GM23338 (cell line): ENCODE data around the gene CASTOR2. TPM values are rescaled to one million over a fixed set of nuclear protein-coding genes. Genes with fewer than 3 reads are reported as not detected.

Source experiments
- ATAC-seq: fragments of 200-7000 bp; cut with Tn5 transposase; 3 replicates; pipeline ENCODE4 v1.9.1; 2020
- DNase-seq: peaks from one replicate; pipeline ENCODE4 v3.0.0-alpha.2; 2015; ENCODE audit warnings: low spot score
- H2AFZ ChIP-seq: fragments of 200-600 bp; sonication (generic); 2 replicates; pipeline ENCODE4 v1.8.0; 2016; ENCODE audit warnings: antibody characterized with exemption, mild to moderate bottlenecking, moderate library complexity
- H3F3A ChIP-seq: fragments of 200-600 bp; sonication (generic); replicated peaks from 2 replicates; pipeline ENCODE4 v1.8.0; 2017; ENCODE audit warnings: antibody characterized with exemption, mixed run types, low read depth
- H3K27ac ChIP-seq: fragments of 200-600 bp; sonication (generic); 2 replicates; pipeline ENCODE4 v1.6.1; 2016; ENCODE audit warnings: low read depth
- H3K27me3 ChIP-seq: fragments of 200-600 bp; sonication (generic); 2 replicates; pipeline ENCODE4 v1.8.0; 2016; ENCODE audit warnings: mild to moderate bottlenecking, mixed run types, moderate library complexity; ENCODE audit not compliant: insufficient read depth
- H3K36me3 ChIP-seq: fragments of 200-600 bp; sonication (generic); 2 replicates; pipeline ENCODE4 v1.8.0; 2016; ENCODE audit warnings: mild to moderate bottlenecking; ENCODE audit not compliant: insufficient read depth
- H3K4me1 ChIP-seq: fragments of 200-600 bp; sonication (generic); 2 replicates; pipeline ENCODE4 v1.8.0; 2016; ENCODE audit warnings: mild to moderate bottlenecking, moderate library complexity; ENCODE audit not compliant: insufficient read depth
- H3K4me2 ChIP-seq: fragments of 200-600 bp; sonication (generic); 2 replicates; pipeline ENCODE4 v1.7.1; 2017; ENCODE audit warnings: mixed run types
- H3K4me3 ChIP-seq: fragments of 200-600 bp; sonication (generic); 2 replicates; pipeline ENCODE4 v1.6.1; 2016; ENCODE audit warnings: mixed run types
- H3K79me2 ChIP-seq: fragments of 200-600 bp; sonication (generic); replicated peaks from 2 replicates; pipeline ENCODE4 v1.8.0; 2017; ENCODE audit warnings: mild to moderate bottlenecking; ENCODE audit not compliant: insufficient read depth
- H3K9me2 ChIP-seq: fragments of 200-600 bp; sonication (generic); 2 replicates; pipeline ENCODE4 v1.8.0; 2017; ENCODE audit not compliant: insufficient read depth
- H4K20me1 ChIP-seq: fragments of 200-600 bp; sonication (generic); replicated peaks from 2 replicates; pipeline ENCODE4 v1.8.0; 2017; ENCODE audit warnings: mild to moderate bottlenecking; ENCODE audit not compliant: insufficient read depth
- H3K27ac Mint-ChIP-seq: 2 replicates; pipeline ENCODE4 v1.8.0; 2020; ENCODE audit warnings: inconsistent platforms, mild to moderate bottlenecking, moderate library complexity, mixed read lengths
- H3K27me3 Mint-ChIP-seq: 3 replicates; pipeline ENCODE4 v1.8.0; 2022; ENCODE audit warnings: low read depth, mild to moderate bottlenecking, moderate library complexity, mixed read lengths, inconsistent platforms; ENCODE audit not compliant: insufficient read depth, poor library complexity
- H3K36me3 Mint-ChIP-seq: 3 replicates; pipeline ENCODE4 v1.8.0; 2021; ENCODE audit warnings: low read depth, mild to moderate bottlenecking, inconsistent platforms, moderate library complexity, mixed read lengths
- H3K4me1 Mint-ChIP-seq: 3 replicates; pipeline ENCODE4 v1.8.0; 2020; ENCODE audit warnings: mild to moderate bottlenecking, inconsistent platforms, mixed read lengths
- H3K4me3 Mint-ChIP-seq: 3 replicates; pipeline ENCODE4 v1.8.0; 2021; ENCODE audit warnings: moderate library complexity, mild to moderate bottlenecking, inconsistent platforms, mixed read lengths
- H3K9me3 Mint-ChIP-seq: 3 replicates; pipeline ENCODE4 v1.8.0; 2020; ENCODE audit warnings: moderate library complexity, mild to moderate bottlenecking, inconsistent platforms, mixed read lengths
- CREB1 ChIP-seq: fragments of 250-450 bp; sonication (Bioruptor Pico); IDR thresholded peaks from 2 replicates; pipeline ENCODE4 v1.5.0; 2020; ENCODE audit warnings: low read depth, mild to moderate bottlenecking, moderate library complexity
- CTCF ChIP-seq, 2 experiments: fragments of 200-600 bp in 1 of 2; sonication (generic) in 1 of 2; conservative IDR thresholded peaks; 2 replicates each; pipeline versions ENCODE4 v1.5.1 to v1.6.1; 2016 to 2017; ENCODE audit warnings: antibody characterized with exemption in 2 of 2, low read depth in 2 of 2, mild to moderate bottlenecking in 2 of 2, moderate library complexity in 1 of 2
- ETS1 ChIP-seq: IDR thresholded peaks from 2 replicates; pipeline ENCODE4 v1.6.1; 2016; ENCODE audit warnings: antibody characterized with exemption
- JUNB ChIP-seq: IDR thresholded peaks from one replicate; pipeline ENCODE4 v1.6.1; 2016; ENCODE audit warnings: antibody characterized with exemption; ENCODE audit not compliant: unreplicated experiment
- NANOG ChIP-seq: IDR thresholded peaks from 2 replicates; pipeline ENCODE4 v1.6.1; 2016; ENCODE audit warnings: antibody characterized with exemption, borderline replicate concordance
- POLR2AphosphoS5 ChIP-seq: IDR thresholded peaks from 2 replicates; pipeline ENCODE4 v1.6.1; 2016; ENCODE audit warnings: antibody characterized with exemption, low read depth
- REST ChIP-seq: IDR thresholded peaks from one replicate; pipeline ENCODE4 v1.6.1; 2018; ENCODE audit warnings: antibody characterized with exemption; ENCODE audit not compliant: unreplicated experiment
- STAT1 ChIP-seq: IDR thresholded peaks from one replicate; pipeline ENCODE4 v1.6.1; 2016; ENCODE audit warnings: antibody characterized with exemption; ENCODE audit not compliant: unreplicated experiment
- ZNF114 ChIP-seq: fragments of 250-450 bp; sonication (Bioruptor Pico); IDR thresholded peaks from 2 replicates; pipeline ENCODE4 v1.5.0; 2020; ENCODE audit warnings: mild to moderate bottlenecking, moderate library complexity
- ZNF331 ChIP-seq: fragments of 250-450 bp; sonication (Bioruptor Pico); IDR thresholded peaks from 2 replicates; pipeline ENCODE4 v1.5.0; 2020; ENCODE audit warnings: low read depth, mild to moderate bottlenecking, moderate library complexity
- ZNF462 ChIP-seq: fragments of 250-450 bp; sonication (Bioruptor Pico); IDR thresholded peaks from 2 replicates; pipeline ENCODE4 v1.5.0; 2020; ENCODE audit warnings: mild to moderate bottlenecking, moderate library complexity
- polyA plus RNA-seq: library from polyadenylated mRNA; unstranded; fragments of >200 nt; fragmentation: Nextera tagmentation; extraction: Ambion mirVana; gene quantifications from 2 replicates; pipeline ENCODE4 v1.2.1, GENCODE V29; 2016
- total RNA-seq: library from RNA; depleted of rRNA; stranded (reverse); fragments of >200 nt; shearing (Covaris generic); gene quantifications from 2 replicates; pipeline ENCODE4 v1.2.3, GENCODE V29; 2014

CASTOR2 gene
- total and polyA plus RNA-seq, 2 experiments from 2014 or later, result 3.2 to 35.7 TPM

- TF ChIP-seq ZNF462 (CRISPR knock-in tag), result no peak
- TF ChIP-seq ETS1, result no peak
- TF ChIP-seq CTCF (conservative IDR thresholded peaks at IDR 0.05; ENCODE audit: low read depth in 2 of 2), result no peak
- TF ChIP-seq CREB1 (CRISPR knock-in tag), result no peak
- no peak for TF ChIP-seq NANOG
- no peak for TF ChIP-seq ZNF331 (CRISPR knock-in tag)
Observed at GRCh38 chr7:75039166-75039565, 74.7 kb downstream of the CASTOR2 start (continued).

- no peak overlapping the region for H3K27ac Mint-ChIP-seq
- H2AFZ ChIP-seq, result no peak overlapping the region
- DNase-seq, result no peak
- H3K4me1 Mint-ChIP-seq, result peaks cover 11% of the 10 kb centered on the region
- H3K27me3 ChIP-seq, result no peaks in the 10 kb centered on the region
- peaks cover 4% of the 10 kb centered on the region; the same call in 1 of the 2 replicates for H3F3A ChIP-seq
- H3K4me3 ChIP-seq, result no peak overlapping the region
- ATAC-seq, result peak; percentile 9; the same call in 1 of the 3 replicates
- H3K79me2 ChIP-seq, result no peaks in the 10 kb centered on the region
- no peak overlapping the region for H3K4me3 Mint-ChIP-seq
- H3K36me3 ChIP-seq, result no peaks in the 10 kb centered on the region
- peaks cover 5% of the 10 kb centered on the region; the same call in 1 of the 2 replicates for H3K4me1 ChIP-seq
- H3K4me2 ChIP-seq, result no peak overlapping the region
- no peaks in the 10 kb centered on the region for H3K9me2 ChIP-seq
- peaks cover 9% of the 10 kb centered on the region for H3K27me3 Mint-ChIP-seq
- no peaks in the 10 kb centered on the region for H3K9me3 Mint-ChIP-seq
- peaks cover 13% of the 10 kb centered on the region for H3K36me3 Mint-ChIP-seq
- H3K27ac ChIP-seq, result no peak overlapping the region; the same call in 1 of the 2 replicates
- H4K20me1 ChIP-seq, result peaks cover 3% of the 10 kb centered on the region; the same call in 1 of the 2 replicates
- TF ChIP-seq ZNF114, result no peak
- no peak for TF ChIP-seq ZNF331 (CRISPR knock-in tag)
- no peak for TF ChIP-seq STAT1
- TF ChIP-seq JUNB, result no peak
- TF ChIP-seq ETS1, result no peak
- TF ChIP-seq REST, result no peak
- no peak for TF ChIP-seq CREB1 (CRISPR knock-in tag)
- TF ChIP-seq POLR2AphosphoS5, result no peak
Observed at GRCh38 chr7:75039709-75040108, 75.2 kb downstream of the CASTOR2 start.
